ENCODE data around the gene UCK1.

The UCK1 gene

DNA sequence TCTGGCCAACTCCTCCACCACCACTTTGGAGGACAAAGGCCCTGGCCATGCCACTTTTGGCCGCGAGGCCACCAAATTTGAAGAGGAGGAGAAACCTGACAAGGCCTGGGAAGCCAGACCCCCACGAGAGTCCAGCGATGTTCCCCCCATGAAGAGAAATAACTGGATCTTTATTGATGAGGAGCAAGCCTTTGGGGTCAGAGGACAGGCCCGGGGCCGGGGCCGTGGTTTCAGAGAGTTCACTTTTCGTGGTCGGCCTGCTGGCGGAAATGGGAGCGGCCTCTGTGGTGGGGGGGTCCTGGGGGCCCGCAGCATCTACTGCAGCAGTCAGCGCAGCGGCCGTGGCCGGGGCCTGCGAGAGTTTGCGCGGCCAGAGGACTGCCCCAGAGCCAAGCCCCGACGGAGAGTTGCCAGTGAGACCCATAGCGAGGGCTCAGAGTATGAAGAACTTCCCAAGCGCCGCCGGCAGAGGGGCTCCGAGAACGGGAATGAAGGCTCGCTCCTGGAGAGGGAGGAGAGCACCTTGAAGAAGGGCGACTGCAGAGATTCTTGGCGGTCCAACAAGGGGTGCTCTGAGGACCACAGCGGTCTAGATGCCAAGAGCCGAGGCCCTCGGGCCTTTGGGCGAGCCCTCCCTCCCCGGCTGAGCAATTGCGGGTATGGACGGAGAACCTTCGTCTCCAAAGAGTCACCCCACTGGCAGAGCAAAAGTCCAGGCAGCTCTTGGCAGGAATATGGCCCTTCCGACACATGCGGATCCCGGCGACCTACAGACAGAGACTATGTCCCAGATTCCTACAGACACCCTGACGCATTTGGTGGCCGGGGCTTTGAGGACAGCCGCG is 55.7 kb downstream of the UCK1 start:
- DNase-seq, result peak; percentile 18

DNA sequence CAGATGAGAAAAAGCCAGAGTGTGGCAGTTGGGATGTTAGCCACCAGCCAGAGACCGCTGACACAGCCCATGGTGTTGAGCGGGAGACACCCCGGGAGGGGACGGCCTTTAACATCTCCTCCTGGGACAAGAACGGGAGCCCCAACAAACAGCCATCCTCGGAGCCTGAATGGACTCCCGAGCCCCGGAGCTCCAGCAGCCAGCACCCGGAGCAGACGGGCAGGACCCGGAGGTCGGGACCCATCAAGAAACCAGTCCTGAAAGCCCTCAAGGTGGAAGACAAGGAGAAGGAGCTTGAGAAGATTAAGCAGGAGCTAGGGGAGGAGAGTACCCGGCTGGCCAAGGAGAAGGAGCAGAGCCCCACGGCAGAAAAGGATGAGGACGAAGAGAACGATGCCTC is 56.4 kb downstream of the UCK1 start:
- DNase-seq, result peak; percentile 18

DNA sequence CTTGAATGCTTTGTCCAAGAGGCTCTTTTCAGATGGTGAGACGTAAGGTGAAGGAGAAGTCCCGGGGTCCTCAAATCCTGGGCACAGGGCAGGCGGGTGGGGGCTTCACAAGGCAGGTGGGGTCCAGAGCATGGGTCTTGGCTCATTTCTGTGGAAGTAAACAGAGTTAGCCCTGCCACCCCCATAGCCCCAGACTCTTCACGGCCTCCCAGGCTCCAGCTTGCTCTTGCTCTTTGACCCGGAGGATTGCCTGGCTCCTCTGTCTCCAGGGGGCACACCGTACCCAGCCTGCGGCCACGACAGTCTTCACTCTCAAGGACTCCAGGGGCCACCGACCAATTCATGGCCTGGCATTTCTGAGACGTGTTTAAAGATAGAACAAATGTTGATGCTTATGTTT is 57.2 kb downstream of the UCK1 start:
- peak; percentile 4 for DNase-seq
